Nucleus accumbens (tissue), 56 donors: ENCODE results near the gene MBD3.

ENCODE experiments used
- DNase-seq, 56 donors: peaks; one replicate each; lab custom pipeline; 2025; lab: John Stamatoyannopoulos, UW

The MBD3 gene

DNA sequence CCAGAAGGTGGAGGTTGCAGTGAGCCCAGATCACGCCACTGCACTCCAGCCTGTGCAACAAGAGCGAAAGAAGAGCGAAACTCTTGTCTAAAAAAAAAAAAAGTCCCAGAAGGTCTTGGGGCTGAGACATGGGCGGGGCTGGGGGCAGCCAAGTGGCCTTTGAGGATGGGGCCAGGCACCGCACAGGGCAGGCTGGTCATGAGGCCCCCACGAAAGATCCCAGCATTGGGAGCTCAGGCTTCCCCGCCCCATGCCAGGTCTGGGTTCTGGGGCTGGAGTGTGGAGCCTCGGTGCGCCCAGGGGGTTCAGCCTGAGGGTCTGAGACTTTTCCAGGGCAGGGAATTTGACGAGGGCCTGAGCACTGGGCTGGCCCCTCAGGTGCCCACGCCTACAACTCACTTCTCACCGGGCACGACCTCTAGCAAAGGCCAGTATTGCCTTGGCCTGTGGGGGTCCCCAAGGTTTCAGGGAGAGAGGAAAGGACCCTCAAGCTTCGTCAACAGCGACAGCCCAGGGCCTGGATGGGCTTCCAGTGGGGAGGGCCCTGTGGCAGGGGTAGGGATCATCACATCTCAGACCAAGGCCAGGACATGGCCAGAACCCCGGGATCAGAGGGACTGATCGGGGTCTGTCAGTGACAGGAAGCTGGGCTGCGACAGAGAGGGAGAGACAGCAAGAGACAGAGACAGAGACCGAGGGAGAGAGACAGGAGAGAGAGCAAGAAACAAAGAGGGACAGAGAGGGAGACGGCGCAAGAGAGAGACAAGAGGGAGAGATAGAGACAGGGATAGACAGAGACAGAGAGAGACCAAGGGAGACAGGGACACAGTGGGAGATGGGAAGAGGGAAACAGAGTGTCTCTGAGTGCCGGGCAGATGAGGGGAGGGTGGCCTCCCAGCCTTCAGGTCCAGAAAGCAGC, 17.1 kb downstream of the MBD3 start:
- DNase-seq = no peak

- DNase-seq = peak in 1 of 56 donors; percentile 7
These were observed 18.1 kb downstream of the MBD3 start for GRCh38 chr19:1574354-1575136.

DNA sequence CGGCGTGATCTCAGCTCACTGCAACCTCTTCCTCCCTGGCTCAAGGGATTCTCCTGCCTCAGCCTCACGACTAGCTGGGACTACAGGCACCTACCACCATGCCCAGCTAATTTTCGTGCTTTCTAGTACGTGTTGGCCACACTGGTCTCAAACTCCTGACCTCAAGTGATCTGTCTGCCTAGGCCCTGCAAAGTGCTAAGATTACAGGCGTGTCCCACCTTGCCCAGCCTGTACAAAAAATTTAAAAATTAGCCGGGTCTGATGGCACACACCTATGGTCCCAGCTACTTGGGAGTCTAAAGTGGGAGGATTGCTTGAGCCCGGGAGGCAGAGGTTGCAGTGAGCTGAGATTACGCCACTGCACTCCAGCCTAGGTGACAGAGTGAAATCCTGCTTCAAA, 19.9 kb downstream of the MBD3 start:
- DNase-seq = no peak

DNA sequence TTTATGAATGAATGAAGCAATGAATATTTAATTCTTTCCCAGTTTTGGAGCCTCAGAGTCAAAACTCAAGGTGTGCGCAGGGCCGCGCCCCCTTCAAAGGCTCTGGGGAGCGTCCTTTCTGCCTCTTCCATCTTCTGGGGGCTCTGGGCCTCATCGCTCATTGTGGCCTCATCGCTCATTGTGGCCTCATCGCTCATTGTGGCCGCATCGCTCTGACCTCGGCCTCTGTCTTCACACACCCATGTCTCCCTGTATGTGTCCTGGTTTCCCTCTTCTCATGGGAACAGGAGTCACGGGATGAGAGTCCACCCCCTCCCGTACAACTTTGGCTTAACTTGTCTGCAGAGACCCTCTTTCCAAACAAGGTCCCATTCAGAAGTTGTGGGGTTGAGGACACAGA, 21.3 kb downstream of the MBD3 start:
- no peak for DNase-seq

GRCh38 chr19:1570836-1571235, 21.8 kb downstream of the MBD3 start:
- DNase-seq = no peak

DNA sequence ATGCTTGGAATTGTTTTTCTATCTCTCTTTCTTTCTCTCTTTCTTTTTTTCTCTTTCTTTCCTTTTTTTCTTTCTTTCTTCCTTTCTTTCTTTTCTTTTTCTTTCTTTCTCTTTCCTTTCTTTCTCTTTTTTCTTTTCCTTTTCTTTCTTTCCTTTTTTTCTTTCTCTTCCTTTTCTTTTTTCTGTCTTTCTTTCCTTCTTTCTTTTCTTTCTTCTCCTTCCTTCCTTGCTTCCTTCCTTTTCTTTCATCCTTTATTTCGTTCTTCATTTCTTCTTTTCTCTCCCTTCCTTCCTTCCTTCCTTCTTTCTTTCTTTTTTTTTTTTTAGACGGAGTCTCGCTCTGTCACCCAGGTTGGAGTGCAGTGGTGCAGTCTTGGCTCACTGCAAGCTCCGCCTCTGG, 22.7 kb downstream of the MBD3 start:
- no peak for DNase-seq

DNA sequence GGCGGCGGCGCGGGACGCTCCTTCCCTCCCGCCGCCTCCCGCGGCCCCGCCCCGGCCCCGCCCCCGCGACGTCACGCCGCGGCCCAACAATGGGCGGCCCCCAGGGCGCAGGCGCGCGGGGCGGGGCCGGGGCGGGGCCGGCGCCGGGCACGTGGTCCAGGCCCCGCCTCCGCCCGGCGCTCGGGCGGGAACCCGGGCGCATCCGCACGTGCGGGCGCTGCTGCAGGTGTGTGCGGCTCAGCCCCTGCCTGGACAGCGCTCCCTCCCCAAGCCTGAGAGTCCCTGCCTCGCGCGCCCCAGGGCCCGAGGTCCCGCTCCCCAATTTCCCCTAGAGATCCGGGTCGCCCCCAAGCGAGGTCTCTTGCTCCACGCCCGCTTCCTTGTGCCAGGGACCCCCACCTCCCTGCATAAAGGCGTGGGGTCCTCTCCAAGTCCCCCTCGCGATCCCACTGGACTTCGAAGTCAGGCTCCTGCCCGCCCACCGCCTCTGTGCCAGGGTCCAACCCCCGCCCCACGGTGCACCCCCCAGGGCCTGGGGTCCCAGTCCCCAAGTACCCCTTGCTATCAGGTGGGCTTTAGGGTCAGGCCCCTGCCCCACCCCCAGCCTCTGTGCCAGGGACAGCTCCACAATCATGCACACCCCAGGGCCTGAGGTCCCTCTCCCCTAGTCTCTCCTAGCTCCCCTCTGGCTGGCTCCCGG, 24.2 kb downstream of the MBD3 start, which contains the start of gene MEX3D:
MEX3D (minus strand) TSS at position 6 of the 700 bp plus-strand sequence. CDS start 267 bp downstream, outside the sequence.
- peak in 44 of 56 donors; percentile 3 to 80 (median 34) for DNase-seq

- DNase-seq = no peak
These were observed 24.8 kb downstream of the MBD3 start for GRCh38 chr19:1567848-1568227.

DNA sequence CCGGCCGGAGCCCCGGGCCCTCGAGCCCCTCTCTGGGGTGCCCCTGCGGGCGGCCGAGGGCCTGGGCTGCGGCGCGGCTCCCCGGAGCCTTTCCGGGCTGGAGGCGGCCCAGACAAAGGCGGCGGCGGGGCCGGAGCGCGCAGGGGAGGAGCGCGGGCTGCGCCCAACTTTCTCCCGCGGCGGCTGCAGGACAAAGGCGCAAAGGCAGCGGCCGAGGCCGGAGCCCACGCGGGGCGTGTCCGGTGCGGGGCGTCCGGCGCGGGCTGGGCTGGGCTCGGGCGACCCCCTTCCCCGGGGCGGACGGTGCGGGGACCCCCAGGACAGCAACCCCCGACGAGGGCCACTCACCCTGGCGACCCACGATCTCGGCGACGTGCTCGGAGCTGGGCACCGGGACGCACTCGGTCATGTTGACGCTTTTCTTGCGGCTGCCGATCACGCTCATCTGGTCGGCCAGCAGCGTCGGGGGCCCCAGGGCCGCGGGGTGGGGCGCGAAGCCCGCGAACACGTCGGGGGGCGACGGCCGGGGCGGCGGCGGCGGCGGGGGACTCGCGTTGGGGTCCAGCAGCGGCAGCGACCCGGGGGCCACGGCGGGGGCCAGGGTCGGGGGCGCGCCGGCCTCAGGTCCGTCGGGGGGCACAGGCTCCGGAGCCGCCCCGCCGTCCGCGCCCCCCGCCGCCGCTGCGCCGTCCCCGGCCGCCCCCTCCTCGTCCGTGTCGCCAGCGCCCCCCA, 25.4 kb downstream of the MBD3 start:
- peak in 11 of 56 donors; percentile 16 to 61 (median 50) for DNase-seq

GRCh38 chr19:1566392-1567115, 26.1 kb downstream of the MBD3 start:
- DNase-seq = peak in 55 of 56 donors; percentile 30 to 93 (median 83)

DNA sequence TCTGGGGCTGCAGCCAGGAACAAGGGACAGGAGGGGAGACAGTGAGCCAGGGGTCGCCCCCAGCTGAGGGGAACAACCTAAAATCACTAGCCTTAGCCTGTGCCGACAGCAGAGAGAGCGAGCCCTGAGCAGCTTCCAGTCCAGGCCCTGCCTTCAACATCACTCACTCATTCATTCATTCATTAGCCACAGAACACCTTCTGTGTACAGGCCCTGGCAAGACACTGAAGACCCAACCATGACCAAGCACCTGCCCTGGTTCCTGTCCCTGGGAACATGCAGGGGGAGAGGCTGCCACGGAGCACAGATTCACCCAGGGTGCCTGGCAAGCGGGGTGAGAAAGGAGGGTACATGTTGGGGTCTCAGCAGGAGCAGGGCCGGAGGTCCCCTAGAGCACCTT, 29.4 kb downstream of the MBD3 start:
- no peak for DNase-seq

DNA sequence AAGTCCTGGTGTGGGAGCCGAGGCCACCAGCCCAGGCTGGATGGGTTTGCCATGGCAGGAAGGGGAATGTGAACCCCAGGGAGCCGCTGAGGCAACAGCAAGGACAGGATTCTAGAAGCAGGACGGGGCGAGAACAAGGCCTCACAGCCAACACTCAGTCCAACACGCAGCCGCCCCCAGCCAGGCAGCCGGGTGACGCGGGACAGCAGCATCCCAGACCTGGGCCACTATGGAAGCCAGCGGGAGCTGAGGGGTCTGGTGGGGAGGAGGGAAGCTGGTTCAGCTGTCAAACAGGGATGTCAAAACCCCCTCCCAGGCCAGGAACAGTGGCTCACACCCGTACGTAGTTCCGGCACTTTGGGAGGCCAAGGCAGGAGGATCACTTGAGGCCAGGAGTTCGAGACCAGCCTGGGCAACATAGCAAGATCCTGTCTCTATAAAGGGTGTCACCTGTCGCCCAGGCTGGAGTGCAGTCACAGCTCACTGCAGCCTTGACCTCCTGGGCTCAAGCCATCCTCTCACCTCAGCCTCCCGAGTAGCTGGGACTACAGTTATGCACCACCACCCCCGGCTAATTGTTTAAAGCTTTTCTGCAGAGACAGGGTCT, 31.3 kb downstream of the MBD3 start:
- DNase-seq = no peak

DNA sequence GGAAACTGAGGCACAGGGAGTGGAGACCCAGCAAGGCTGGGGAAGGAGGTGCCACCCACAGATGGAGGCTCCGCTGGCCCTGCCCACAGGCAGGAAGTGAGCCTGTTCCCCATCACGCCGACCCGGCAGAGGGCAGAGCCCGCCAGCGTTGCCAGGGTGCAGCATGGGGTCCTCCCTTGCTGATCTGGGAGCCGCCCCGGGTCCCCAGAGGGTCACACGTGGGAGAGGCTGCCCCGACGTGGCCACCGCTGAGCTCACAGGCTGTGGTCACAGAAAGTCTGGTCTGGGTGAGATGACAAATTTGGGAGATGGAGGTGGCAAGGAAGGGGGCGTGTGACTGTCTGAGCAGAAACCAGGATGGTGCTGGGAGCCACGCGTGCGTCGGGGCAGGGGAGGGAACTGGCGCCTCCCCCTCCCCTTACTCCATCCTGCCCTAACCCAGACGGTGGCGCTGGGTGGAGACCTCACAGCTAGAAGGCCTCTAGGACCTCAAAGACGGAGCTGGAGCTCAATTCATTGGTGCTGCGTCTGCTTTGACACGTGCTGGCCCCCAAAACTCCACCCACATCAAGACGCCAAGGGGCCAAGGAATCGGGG, 32.3 kb downstream of the MBD3 start:
- no peak for DNase-seq

DNA sequence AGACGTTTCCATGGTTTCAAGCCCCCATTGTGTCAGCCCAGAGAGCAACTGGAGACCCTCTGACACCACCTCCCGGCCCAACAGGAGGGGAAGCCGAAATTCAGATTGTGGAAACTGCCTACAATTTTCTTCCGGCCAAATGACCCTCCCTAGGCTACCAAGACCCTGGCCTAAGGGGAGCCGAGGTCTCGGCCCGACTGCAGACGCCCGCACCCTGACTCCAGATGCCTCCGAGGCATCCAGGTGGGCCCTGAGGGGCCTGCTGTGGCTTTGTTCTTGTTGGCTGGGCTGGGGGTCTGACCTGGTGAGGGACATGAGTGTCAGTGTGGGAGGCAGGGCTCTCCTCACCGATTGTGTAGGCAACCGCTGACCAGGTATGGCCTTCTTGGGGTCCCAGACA, 34.1 kb downstream of the MBD3 start:
- no peak for DNase-seq

DNA sequence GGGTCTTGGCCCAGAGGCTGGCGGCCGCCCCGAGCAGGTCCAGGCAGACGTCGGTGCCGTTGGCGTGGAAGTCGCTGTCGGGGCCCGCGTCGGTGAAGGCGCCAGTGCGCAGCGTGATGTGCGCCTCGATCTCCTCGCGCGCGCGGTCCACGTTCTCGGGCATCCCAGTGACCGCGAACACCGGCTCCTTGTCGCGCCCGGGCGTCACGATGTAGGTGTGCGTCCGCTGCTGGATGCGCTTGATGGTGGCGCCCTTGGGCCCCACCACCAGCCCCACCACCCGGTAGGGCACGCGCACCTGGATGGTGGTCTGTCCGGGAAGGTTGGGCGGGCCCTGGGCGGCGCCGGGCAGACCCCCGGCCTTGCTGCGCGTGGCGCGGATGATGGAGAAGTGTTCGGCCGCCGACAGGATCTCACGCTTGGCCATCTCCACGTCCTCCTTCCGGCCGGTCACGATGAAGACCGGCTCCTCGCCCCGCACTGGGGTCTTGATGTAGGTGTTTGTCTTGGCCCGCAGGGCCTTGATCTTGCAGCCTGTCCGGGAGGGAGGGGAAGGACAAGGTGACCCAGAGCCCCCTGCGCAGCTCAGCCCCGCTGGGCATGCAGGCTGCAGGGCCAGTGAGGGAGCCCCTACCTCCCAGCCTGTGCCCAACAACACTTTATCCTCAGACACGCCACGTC, 36.1 kb downstream of the MBD3 start:
- DNase-seq = no peak

GRCh38 chr19:1555487-1556389, 36.9 kb downstream of the MBD3 start:
- no peak for DNase-seq

DNA sequence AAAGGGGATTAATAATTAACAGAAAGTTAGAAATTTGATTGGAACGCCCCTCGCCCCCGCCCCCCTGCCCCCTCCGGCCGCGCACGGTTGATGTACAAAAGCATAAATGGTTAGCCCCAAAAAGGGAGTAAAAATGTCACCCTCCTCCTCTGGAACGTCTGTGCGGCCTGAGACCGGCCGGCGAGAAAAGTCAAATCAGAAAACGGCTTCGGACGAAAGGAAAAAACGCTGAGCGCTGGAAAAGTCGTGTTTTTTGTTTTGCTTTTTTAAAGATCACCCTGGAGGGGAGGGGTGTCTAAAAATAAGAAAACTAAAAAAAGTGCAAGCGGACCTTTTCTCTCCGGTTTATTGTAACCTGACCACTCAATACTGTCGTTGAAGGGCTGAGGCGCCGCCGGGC, 37.7 kb downstream of the MBD3 start:
- no peak for DNase-seq
